NB4 (cell line): ENCODE results near the gene STK24.

Experiments
- DNase-seq: peaks from one replicate; pipeline ENCODE4 v3.0.0; 2010; ENCODE audit warnings: low read depth
- H3K4me3 ChIP-seq: one replicate; pipeline ENCODE4 v1.5.1; 2011; ENCODE audit warnings: mild to moderate bottlenecking, low read depth, low read length, moderate library complexity
- MAX ChIP-seq: IDR thresholded peaks from 2 replicates; pipeline ENCODE4 v1.6.1; 2011; ENCODE audit warnings: low read depth, low read length
- MYC ChIP-seq: IDR thresholded peaks from 2 replicates; pipeline ENCODE4 v1.6.1; 2011; ENCODE audit warnings: low read depth, low read length
- POLR2A ChIP-seq: IDR thresholded peaks from 2 replicates; pipeline ENCODE4 v1.6.1; 2011; ENCODE audit warnings: mild to moderate bottlenecking; ENCODE audit not compliant: insufficient read length; ENCODE audit errors: extremely low read depth
- TF ChIP-seq, protein P1 (sequence below): IDR thresholded peaks from one replicate; pipeline ENCODE4 v1.5.1; 2012; ENCODE audit warnings: low read depth, low read length

STK24 gene

DNA sequence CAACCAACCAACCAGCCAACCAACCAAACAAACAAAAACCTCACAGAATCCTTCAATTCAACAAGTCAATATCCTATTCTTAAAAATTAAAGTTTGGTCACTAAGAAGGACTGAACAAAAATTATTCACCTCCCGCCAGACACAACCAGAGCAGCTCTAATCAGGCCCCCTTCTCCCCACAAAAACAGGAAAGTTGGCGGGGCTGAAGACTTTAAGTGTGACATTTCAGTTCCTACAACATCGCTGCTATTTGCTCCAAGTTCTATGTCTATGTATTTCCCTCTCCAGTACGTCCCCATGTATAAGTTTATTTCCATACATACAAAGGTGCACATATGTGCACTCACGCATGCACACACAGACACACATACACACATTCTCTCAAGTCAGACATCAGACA is 32.8 kb upstream of the STK24 start:
- DNase-seq = no peak
- TF ChIP-seq POLR2A = no peak
- H3K4me3 ChIP-seq = no peak overlapping the region

GRCh38 chr13:98606296-98606695 is 29.4 kb upstream of the STK24 start:
- TF ChIP-seq POLR2A (no peak), MYC (no peak), MAX (no peak)
- TF ChIP-seq, protein P1, sequence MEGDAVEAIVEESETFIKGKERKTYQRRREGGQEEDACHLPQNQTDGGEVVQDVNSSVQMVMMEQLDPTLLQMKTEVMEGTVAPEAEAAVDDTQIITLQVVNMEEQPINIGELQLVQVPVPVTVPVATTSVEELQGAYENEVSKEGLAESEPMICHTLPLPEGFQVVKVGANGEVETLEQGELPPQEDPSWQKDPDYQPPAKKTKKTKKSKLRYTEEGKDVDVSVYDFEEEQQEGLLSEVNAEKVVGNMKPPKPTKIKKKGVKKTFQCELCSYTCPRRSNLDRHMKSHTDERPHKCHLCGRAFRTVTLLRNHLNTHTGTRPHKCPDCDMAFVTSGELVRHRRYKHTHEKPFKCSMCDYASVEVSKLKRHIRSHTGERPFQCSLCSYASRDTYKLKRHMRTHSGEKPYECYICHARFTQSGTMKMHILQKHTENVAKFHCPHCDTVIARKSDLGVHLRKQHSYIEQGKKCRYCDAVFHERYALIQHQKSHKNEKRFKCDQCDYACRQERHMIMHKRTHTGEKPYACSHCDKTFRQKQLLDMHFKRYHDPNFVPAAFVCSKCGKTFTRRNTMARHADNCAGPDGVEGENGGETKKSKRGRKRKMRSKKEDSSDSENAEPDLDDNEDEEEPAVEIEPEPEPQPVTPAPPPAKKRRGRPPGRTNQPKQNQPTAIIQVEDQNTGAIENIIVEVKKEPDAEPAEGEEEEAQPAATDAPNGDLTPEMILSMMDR = no peak
- H3K4me3 ChIP-seq = no peak overlapping the region
- DNase-seq = no peak

GRCh38 chr13:98599502-98600328 is 22.8 kb upstream of the STK24 start:
- DNase-seq = no peak
- no peak overlapping the region for H3K4me3 ChIP-seq
- TF ChIP-seq, protein P1 = no peak
- TF ChIP-seq MYC (no peak), MAX (no peak), POLR2A (no peak)

GRCh38 chr13:98598043-98598442 is 21.1 kb upstream of the STK24 start:
- TF ChIP-seq MYC = no peak
- TF ChIP-seq, protein P1 = peak; percentile 16
- peak; percentile 12 for DNase-seq
- H3K4me3 ChIP-seq = no peak overlapping the region

GRCh38 chr13:98595134-98595533 is 18.2 kb upstream of the STK24 start:
- H3K4me3 ChIP-seq = no peak overlapping the region
- no peak for DNase-seq
- TF ChIP-seq MAX (no peak), POLR2A (no peak)
- TF ChIP-seq, protein P1 = no peak

DNA sequence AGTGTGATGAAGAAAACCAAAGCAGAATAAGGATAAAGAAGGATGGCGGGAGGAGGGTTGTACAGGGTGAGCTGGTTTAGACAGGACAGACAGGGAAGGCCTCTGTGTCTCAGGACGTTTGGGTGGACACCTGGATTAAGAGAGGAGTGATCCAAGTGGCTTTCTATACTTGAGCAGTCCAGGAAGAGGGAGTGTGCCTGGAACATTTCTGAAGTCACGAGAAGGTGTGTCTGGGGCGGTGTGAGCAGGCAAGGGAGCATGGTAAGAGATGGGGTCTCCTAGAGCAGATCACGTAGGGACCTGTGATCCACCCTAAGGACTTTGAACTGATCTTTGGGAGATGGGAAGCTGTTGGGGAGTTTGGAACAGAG is 15.4 kb upstream of the STK24 start:
- TF ChIP-seq MYC (no peak), MAX (no peak), POLR2A (no peak)
- TF ChIP-seq, protein P1 = no peak
- DNase-seq = no peak
- no peak overlapping the region for H3K4me3 ChIP-seq
